GM23338 (cell line): ENCODE results near the gene HOXD4. TPM values are rescaled to one million over a fixed set of nuclear protein-coding genes. Genes with fewer than 3 reads are reported as not detected.

ENCODE experiments used
- ATAC-seq: fragments of 200-7000 bp; cut with Tn5 transposase; 3 replicates; pipeline ENCODE4 v1.9.1; 2020
- DNase-seq: peaks from one replicate; pipeline ENCODE4 v3.0.0-alpha.2; 2015; ENCODE audit warnings: low spot score
- H2AFZ ChIP-seq: fragments of 200-600 bp; sonication (generic); 2 replicates; pipeline ENCODE4 v1.8.0; 2016; ENCODE audit warnings: antibody characterized with exemption, mild to moderate bottlenecking, moderate library complexity
- H3F3A ChIP-seq: fragments of 200-600 bp; sonication (generic); replicated peaks from 2 replicates; pipeline ENCODE4 v1.8.0; 2017; ENCODE audit warnings: antibody characterized with exemption, mixed run types, low read depth
- H3K27ac ChIP-seq: fragments of 200-600 bp; sonication (generic); 2 replicates; pipeline ENCODE4 v1.6.1; 2016; ENCODE audit warnings: low read depth
- H3K27me3 ChIP-seq: fragments of 200-600 bp; sonication (generic); 2 replicates; pipeline ENCODE4 v1.8.0; 2016; ENCODE audit warnings: mild to moderate bottlenecking, mixed run types, moderate library complexity; ENCODE audit not compliant: insufficient read depth
- H3K36me3 ChIP-seq: fragments of 200-600 bp; sonication (generic); 2 replicates; pipeline ENCODE4 v1.8.0; 2016; ENCODE audit warnings: mild to moderate bottlenecking; ENCODE audit not compliant: insufficient read depth
- H3K4me1 ChIP-seq: fragments of 200-600 bp; sonication (generic); 2 replicates; pipeline ENCODE4 v1.8.0; 2016; ENCODE audit warnings: mild to moderate bottlenecking, moderate library complexity; ENCODE audit not compliant: insufficient read depth
- H3K4me2 ChIP-seq: fragments of 200-600 bp; sonication (generic); 2 replicates; pipeline ENCODE4 v1.7.1; 2017; ENCODE audit warnings: mixed run types
- H3K4me3 ChIP-seq: fragments of 200-600 bp; sonication (generic); 2 replicates; pipeline ENCODE4 v1.6.1; 2016; ENCODE audit warnings: mixed run types
- H3K79me2 ChIP-seq: fragments of 200-600 bp; sonication (generic); replicated peaks from 2 replicates; pipeline ENCODE4 v1.8.0; 2017; ENCODE audit warnings: mild to moderate bottlenecking; ENCODE audit not compliant: insufficient read depth
- H3K9me2 ChIP-seq: fragments of 200-600 bp; sonication (generic); 2 replicates; pipeline ENCODE4 v1.8.0; 2017; ENCODE audit not compliant: insufficient read depth
- H4K20me1 ChIP-seq: fragments of 200-600 bp; sonication (generic); replicated peaks from 2 replicates; pipeline ENCODE4 v1.8.0; 2017; ENCODE audit warnings: mild to moderate bottlenecking; ENCODE audit not compliant: insufficient read depth
- H3K27ac Mint-ChIP-seq: 2 replicates; pipeline ENCODE4 v1.8.0; 2020; ENCODE audit warnings: inconsistent platforms, mild to moderate bottlenecking, moderate library complexity, mixed read lengths
- H3K27me3 Mint-ChIP-seq: 3 replicates; pipeline ENCODE4 v1.8.0; 2022; ENCODE audit warnings: low read depth, mild to moderate bottlenecking, moderate library complexity, mixed read lengths, inconsistent platforms; ENCODE audit not compliant: insufficient read depth, poor library complexity
- H3K36me3 Mint-ChIP-seq: 3 replicates; pipeline ENCODE4 v1.8.0; 2021; ENCODE audit warnings: low read depth, mild to moderate bottlenecking, inconsistent platforms, moderate library complexity, mixed read lengths
- H3K4me1 Mint-ChIP-seq: 3 replicates; pipeline ENCODE4 v1.8.0; 2020; ENCODE audit warnings: mild to moderate bottlenecking, inconsistent platforms, mixed read lengths
- H3K4me3 Mint-ChIP-seq: 3 replicates; pipeline ENCODE4 v1.8.0; 2021; ENCODE audit warnings: moderate library complexity, mild to moderate bottlenecking, inconsistent platforms, mixed read lengths
- H3K9me3 Mint-ChIP-seq: 3 replicates; pipeline ENCODE4 v1.8.0; 2020; ENCODE audit warnings: moderate library complexity, mild to moderate bottlenecking, inconsistent platforms, mixed read lengths
- CREB1 ChIP-seq: fragments of 250-450 bp; sonication (Bioruptor Pico); IDR thresholded peaks from 2 replicates; pipeline ENCODE4 v1.5.0; 2020; ENCODE audit warnings: low read depth, mild to moderate bottlenecking, moderate library complexity
- CTCF ChIP-seq, 2 experiments: fragments of 200-600 bp in 1 of 2; sonication (generic) in 1 of 2; conservative IDR thresholded peaks; 2 replicates each; pipeline versions ENCODE4 v1.5.1 to v1.6.1; 2016 to 2017; ENCODE audit warnings: antibody characterized with exemption in 2 of 2, low read depth in 2 of 2, mild to moderate bottlenecking in 2 of 2, moderate library complexity in 1 of 2
- ETS1 ChIP-seq: IDR thresholded peaks from 2 replicates; pipeline ENCODE4 v1.6.1; 2016; ENCODE audit warnings: antibody characterized with exemption
- EZH2 ChIP-seq: fragments of 200-600 bp; sonication (generic); IDR thresholded peaks from one replicate; pipeline ENCODE4 v1.8.0; 2017; ENCODE audit warnings: antibody characterized with exemption, mild to moderate bottlenecking, low read depth; ENCODE audit not compliant: unreplicated experiment
- JUNB ChIP-seq: IDR thresholded peaks from one replicate; pipeline ENCODE4 v1.6.1; 2016; ENCODE audit warnings: antibody characterized with exemption; ENCODE audit not compliant: unreplicated experiment
- ZNF114 ChIP-seq: fragments of 250-450 bp; sonication (Bioruptor Pico); IDR thresholded peaks from 2 replicates; pipeline ENCODE4 v1.5.0; 2020; ENCODE audit warnings: mild to moderate bottlenecking, moderate library complexity
- polyA plus RNA-seq: library from polyadenylated mRNA; unstranded; fragments of >200 nt; fragmentation: Nextera tagmentation; extraction: Ambion mirVana; gene quantifications from 2 replicates; pipeline ENCODE4 v1.2.1, GENCODE V29; 2016
- total RNA-seq: library from RNA; depleted of rRNA; stranded (reverse); fragments of >200 nt; shearing (Covaris generic); gene quantifications from 2 replicates; pipeline ENCODE4 v1.2.3, GENCODE V29; 2014

Gene HOXD4
- total and polyA plus RNA-seq, 2 experiments from 2014 or later = not detected

- peak; percentile 49 for TF ChIP-seq EZH2
- TF ChIP-seq CREB1 (CRISPR knock-in tag) = no peak
- TF ChIP-seq ETS1 = no peak
- TF ChIP-seq JUNB = no peak
- H3K4me2 ChIP-seq = peak overlapping the region; percentile 75
- H3K27ac ChIP-seq = no peak overlapping the region
- H4K20me1 ChIP-seq = peaks cover 47% of the 10 kb centered on the region
- Mint-ChIP-seq H3K36me3 (no peaks in the 10 kb centered on the region), H3K27me3 (peaks cover 100% of the 10 kb centered on the region), H3K4me3 (no peak overlapping the region), H3K4me1 (peaks cover 32% of the 10 kb centered on the region), H3K27ac (no peak overlapping the region), H3K9me3 (no peaks in the 10 kb centered on the region; the same call in 1 of the 3 replicates)
- peaks cover 100% of the 10 kb centered on the region for H3K27me3 ChIP-seq
- no peak overlapping the region for H3K4me3 ChIP-seq
- H3K4me1 ChIP-seq = peaks cover 34% of the 10 kb centered on the region
- no peak overlapping the region for H2AFZ ChIP-seq
- no peaks in the 10 kb centered on the region; the same call in 1 of the 2 replicates for H3K36me3 ChIP-seq
- ATAC-seq (peak; percentile 1; the same call in 2 of the 3 replicates), DNase-seq (peak; percentile 15)
- no peaks in the 10 kb centered on the region for H3K79me2 ChIP-seq
- H3F3A ChIP-seq = peaks cover 17% of the 10 kb centered on the region
- H3K9me2 ChIP-seq = no peaks in the 10 kb centered on the region
Measured at GRCh38 chr2:176170602-176171305, 19.4 kb downstream of the HOXD4 start.

GRCh38 chr2:176171351-176172006 is 20.1 kb downstream of the HOXD4 start:
- H3K36me3 Mint-ChIP-seq = no peaks in the 10 kb centered on the region
- H3K4me3 ChIP-seq = peak overlapping the region; percentile 49
- H3K4me1 ChIP-seq = peaks cover 38% of the 10 kb centered on the region
- H3K9me3 Mint-ChIP-seq = no peaks in the 10 kb centered on the region; the same call in 1 of the 3 replicates
- peak; percentile 77 for DNase-seq
- no peaks in the 10 kb centered on the region for H3K9me2 ChIP-seq
- no peaks in the 10 kb centered on the region; the same call in 1 of the 2 replicates for H3K36me3 ChIP-seq
- H3F3A ChIP-seq = peaks cover 22% of the 10 kb centered on the region
- peaks cover 100% of the 10 kb centered on the region for H3K27me3 ChIP-seq
- peaks cover 100% of the 10 kb centered on the region for H3K27me3 Mint-ChIP-seq
- H3K79me2 ChIP-seq = no peaks in the 10 kb centered on the region
- H3K4me1 Mint-ChIP-seq = peaks cover 38% of the 10 kb centered on the region
- no peak overlapping the region for H3K27ac Mint-ChIP-seq
- TF ChIP-seq EZH2 = peak; percentile 34
- TF ChIP-seq CTCF (conservative IDR thresholded peaks at IDR 0.05; ENCODE audit: low read depth in 2 of 2) = peak in 1 of 2 experiments; percentile 28; a peak in 2 of 4 replicates
- TF ChIP-seq ZNF114 (CRISPR knock-in tag) = no peak
- peak overlapping the region; percentile 71 for H3K4me3 Mint-ChIP-seq
- H2AFZ ChIP-seq = peak overlapping the region; percentile 93
- peak; percentile 39 for ATAC-seq
- H3K4me2 ChIP-seq = peak overlapping the region; percentile 75
- H4K20me1 ChIP-seq = peaks cover 43% of the 10 kb centered on the region
- no peak overlapping the region for H3K27ac ChIP-seq
